K562 treated with DMSO at 1 percent for 4 hours (cell line): ENCODE results near the gene RBMY1E. TPM values are rescaled to one million over a fixed set of nuclear protein-coding genes. Genes with fewer than 3 reads are reported as not detected.

Experiments
- total RNA-seq: library from RNA; unstranded; fragments of 300-600 nt; gene quantifications from 2 replicates; pipeline ENCODE4 v1.2.3, GENCODE V29; 2022; ENCODE audit not compliant: insufficient read depth

Gene RBMY1E
- not detected in 2 replicates for total RNA-seq

GRCh38 chrY:21917932-21918331 lies at the start of gene RBMY1E:
RBMY1E (minus strand) TSS chrY:21918032; CDS start chrY:21916054, 1,978 bp downstream.

GRCh38 chrY:21894426-21894825 lies 23.4 kb downstream of the RBMY1E start, which contains the start of gene RBMY1D:
RBMY1D (minus strand) TSS chrY:21894526; CDS start chrY:21892513, 2,013 bp downstream.

Other genes with a start within 250 kb of the RBMY1E start
- gene RBMY1D, start 23.5 kb downstream of the RBMY1E start, total RNA-seq, result not detected in 2 replicates